ENCODE data around the gene WASHC4. TPM values are rescaled to one million over a fixed set of nuclear protein-coding genes. Genes with fewer than 3 reads are reported as not detected.

The WASHC4 gene
- total and polyA plus RNA-seq, 2 experiments from 2014 or later: 75.7 to 83.0 TPM

DNA sequence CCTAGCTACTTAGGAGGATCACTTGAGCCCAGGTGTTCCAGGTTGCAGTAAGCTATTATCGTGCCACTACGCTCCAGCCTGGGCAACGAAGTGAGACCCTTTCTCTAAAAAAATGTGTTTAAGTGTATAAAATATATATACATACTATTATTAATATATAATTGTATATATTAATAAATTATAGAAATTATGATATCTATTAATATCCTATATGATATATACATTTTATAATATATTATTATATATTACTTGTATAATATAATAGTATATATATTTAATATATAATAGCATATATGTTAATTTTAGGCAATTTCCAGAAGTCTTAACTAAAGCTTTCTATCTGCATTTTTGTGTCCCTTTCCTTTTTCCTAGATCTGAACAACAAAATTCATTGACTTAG, 35.5 kb upstream of the WASHC4 start:
- no peak overlapping the region for H3K4me3 Mint-ChIP-seq
- peaks cover 1% of the 10 kb centered on the region for H3K27me3 Mint-ChIP-seq (ENCODE audit: insufficient read depth, low read depth, poor library complexity)
- Histone ChIP-seq H3K27ac (ENCODE audit: low read depth) (no peak overlapping the region), H3K27me3 (ENCODE audit: insufficient read depth) (no peaks in the 10 kb centered on the region), H3K4me1 (ENCODE audit: insufficient read depth) (no peaks in the 10 kb centered on the region), H3K79me2 (replicated peaks; ENCODE audit: insufficient read depth) (no peaks in the 10 kb centered on the region), H3K36me3 (ENCODE audit: insufficient read depth) (no peaks in the 10 kb centered on the region; the same call in 1 of the 2 replicates), H3K4me3 (no peak overlapping the region), H3K4me2 (no peak overlapping the region), H3F3A (replicated peaks; ENCODE audit: low read depth) (no peaks in the 10 kb centered on the region), H2AFZ (no peak overlapping the region), H3K9me2 (ENCODE audit: insufficient read depth) (peaks cover 3% of the 10 kb centered on the region; the same call in 1 of the 2 replicates), H4K20me1 (replicated peaks; ENCODE audit: insufficient read depth) (no peaks in the 10 kb centered on the region)
- DNase-seq (ENCODE audit: low spot score): no peak
- ATAC-seq: no peak
- no peaks in the 10 kb centered on the region for H3K9me3 Mint-ChIP-seq
- no peak overlapping the region for H3K27ac Mint-ChIP-seq
- TF ChIP-seq ZNF114 (CRISPR knock-in tag; IDR thresholded peaks at IDR 0.05) (no peak), POLR2AphosphoS5 (IDR thresholded peaks at IDR 0.05; ENCODE audit: low read depth) (no peak), ZNF331 (CRISPR knock-in tag; IDR thresholded peaks at IDR 0.05; ENCODE audit: low read depth) (no peak), ETS1 (IDR thresholded peaks at IDR 0.05) (no peak), REST (IDR thresholded peaks at IDR 0.05; ENCODE audit: unreplicated experiment) (no peak), CREB1 (CRISPR knock-in tag; IDR thresholded peaks at IDR 0.05; ENCODE audit: low read depth) (no peak), NANOG (IDR thresholded peaks at IDR 0.05; ENCODE audit: borderline replicate concordance) (no peak), STAT1 (IDR thresholded peaks at IDR 0.05; ENCODE audit: unreplicated experiment) (no peak), JUNB (IDR thresholded peaks at IDR 0.05; ENCODE audit: unreplicated experiment) (no peak), EZH2 (IDR thresholded peaks at IDR 0.05; ENCODE audit: low read depth, unreplicated experiment) (no peak), EZH2phosphoT487 (IDR thresholded peaks at IDR 0.05; ENCODE audit: unreplicated experiment) (no peak)
- TF ChIP-seq, protein P1, sequence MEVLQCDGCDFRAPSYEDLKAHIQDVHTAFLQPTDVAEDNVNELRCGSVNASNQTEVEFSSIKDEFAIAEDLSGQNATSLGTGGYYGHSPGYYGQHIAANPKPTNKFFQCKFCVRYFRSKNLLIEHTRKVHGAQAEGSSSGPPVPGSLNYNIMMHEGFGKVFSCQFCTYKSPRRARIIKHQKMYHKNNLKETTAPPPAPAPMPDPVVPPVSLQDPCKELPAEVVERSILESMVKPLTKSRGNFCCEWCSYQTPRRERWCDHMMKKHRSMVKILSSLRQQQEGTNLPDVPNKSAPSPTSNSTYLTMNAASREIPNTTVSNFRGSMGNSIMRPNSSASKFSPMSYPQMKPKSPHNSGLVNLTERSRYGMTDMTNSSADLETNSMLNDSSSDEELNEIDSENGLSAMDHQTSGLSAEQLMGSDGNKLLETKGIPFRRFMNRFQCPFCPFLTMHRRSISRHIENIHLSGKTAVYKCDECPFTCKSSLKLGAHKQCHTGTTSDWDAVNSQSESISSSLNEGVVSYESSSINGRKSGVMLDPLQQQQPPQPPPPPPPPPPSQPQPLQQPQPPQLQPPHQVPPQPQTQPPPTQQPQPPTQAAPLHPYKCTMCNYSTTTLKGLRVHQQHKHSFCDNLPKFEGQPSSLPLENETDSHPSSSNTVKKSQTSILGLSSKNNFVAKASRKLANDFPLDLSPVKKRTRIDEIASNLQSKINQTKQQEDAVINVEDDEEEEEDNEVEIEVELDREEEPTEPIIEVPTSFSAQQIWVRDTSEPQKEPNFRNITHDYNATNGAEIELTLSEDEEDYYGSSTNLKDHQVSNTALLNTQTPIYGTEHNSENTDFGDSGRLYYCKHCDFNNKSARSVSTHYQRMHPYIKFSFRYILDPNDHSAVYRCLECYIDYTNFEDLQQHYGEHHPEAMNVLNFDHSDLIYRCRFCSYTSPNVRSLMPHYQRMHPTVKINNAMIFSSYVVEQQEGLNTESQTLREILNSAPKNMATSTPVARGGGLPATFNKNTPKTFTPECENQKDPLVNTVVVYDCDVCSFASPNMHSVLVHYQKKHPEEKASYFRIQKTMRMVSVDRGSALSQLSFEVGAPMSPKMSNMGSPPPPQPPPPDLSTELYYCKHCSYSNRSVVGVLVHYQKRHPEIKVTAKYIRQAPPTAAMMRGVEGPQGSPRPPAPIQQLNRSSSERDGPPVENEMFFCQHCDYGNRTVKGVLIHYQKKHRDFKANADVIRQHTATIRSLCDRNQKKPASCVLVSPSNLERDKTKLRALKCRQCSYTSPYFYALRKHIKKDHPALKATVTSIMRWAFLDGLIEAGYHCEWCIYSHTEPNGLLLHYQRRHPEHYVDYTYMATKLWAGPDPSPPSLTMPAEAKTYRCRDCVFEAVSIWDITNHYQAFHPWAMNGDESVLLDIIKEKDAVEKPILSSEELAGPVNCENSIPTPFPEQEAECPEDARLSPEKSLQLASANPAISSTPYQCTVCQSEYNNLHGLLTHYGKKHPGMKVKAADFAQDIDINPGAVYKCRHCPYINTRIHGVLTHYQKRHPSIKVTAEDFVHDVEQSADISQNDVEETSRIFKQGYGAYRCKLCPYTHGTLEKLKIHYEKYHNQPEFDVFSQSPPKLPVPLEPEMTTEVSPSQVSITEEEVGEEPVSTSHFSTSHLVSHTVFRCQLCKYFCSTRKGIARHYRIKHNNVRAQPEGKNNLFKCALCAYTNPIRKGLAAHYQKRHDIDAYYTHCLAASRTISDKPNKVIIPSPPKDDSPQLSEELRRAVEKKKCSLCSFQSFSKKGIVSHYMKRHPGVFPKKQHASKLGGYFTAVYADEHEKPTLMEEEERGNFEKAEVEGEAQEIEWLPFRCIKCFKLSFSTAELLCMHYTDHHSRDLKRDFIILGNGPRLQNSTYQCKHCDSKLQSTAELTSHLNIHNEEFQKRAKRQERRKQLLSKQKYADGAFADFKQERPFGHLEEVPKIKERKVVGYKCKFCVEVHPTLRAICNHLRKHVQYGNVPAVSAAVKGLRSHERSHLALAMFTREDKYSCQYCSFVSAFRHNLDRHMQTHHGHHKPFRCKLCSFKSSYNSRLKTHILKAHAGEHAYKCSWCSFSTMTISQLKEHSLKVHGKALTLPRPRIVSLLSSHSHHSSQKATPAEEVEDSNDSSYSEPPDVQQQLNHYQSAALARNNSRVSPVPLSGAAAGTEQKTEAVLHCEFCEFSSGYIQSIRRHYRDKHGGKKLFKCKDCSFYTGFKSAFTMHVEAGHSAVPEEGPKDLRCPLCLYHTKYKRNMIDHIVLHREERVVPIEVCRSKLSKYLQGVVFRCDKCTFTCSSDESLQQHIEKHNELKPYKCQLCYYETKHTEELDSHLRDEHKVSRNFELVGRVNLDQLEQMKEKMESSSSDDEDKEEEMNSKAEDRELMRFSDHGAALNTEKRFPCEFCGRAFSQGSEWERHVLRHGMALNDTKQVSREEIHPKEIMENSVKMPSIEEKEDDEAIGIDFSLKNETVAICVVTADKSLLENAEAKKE (CRISPR knock-in tag; IDR thresholded peaks at IDR 0.05): no peak
- TF ChIP-seq, protein P2, sequence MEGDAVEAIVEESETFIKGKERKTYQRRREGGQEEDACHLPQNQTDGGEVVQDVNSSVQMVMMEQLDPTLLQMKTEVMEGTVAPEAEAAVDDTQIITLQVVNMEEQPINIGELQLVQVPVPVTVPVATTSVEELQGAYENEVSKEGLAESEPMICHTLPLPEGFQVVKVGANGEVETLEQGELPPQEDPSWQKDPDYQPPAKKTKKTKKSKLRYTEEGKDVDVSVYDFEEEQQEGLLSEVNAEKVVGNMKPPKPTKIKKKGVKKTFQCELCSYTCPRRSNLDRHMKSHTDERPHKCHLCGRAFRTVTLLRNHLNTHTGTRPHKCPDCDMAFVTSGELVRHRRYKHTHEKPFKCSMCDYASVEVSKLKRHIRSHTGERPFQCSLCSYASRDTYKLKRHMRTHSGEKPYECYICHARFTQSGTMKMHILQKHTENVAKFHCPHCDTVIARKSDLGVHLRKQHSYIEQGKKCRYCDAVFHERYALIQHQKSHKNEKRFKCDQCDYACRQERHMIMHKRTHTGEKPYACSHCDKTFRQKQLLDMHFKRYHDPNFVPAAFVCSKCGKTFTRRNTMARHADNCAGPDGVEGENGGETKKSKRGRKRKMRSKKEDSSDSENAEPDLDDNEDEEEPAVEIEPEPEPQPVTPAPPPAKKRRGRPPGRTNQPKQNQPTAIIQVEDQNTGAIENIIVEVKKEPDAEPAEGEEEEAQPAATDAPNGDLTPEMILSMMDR (conservative IDR thresholded peaks at IDR 0.05; ENCODE audit: low read depth in 2 of 2): no peak
- H3K4me1 Mint-ChIP-seq: no peaks in the 10 kb centered on the region
- H3K36me3 Mint-ChIP-seq (ENCODE audit: low read depth): peaks cover 18% of the 10 kb centered on the region; the same call in 2 of the 3 replicates

Data from GM23338 (cell line).